Measurements from ENCODE around the gene PADI1. TPM values are rescaled to one million over a fixed set of nuclear protein-coding genes. Genes with fewer than 3 reads are reported as not detected.
"Not testable (repeated sequence)": the region's sequence is repeated elsewhere in the genome, so short reads cannot be mapped to it uniquely, and the experiment has no call there.

Gene PADI1
- total RNA-seq, 1 donor from 2014 or later, result not detected

DNA sequence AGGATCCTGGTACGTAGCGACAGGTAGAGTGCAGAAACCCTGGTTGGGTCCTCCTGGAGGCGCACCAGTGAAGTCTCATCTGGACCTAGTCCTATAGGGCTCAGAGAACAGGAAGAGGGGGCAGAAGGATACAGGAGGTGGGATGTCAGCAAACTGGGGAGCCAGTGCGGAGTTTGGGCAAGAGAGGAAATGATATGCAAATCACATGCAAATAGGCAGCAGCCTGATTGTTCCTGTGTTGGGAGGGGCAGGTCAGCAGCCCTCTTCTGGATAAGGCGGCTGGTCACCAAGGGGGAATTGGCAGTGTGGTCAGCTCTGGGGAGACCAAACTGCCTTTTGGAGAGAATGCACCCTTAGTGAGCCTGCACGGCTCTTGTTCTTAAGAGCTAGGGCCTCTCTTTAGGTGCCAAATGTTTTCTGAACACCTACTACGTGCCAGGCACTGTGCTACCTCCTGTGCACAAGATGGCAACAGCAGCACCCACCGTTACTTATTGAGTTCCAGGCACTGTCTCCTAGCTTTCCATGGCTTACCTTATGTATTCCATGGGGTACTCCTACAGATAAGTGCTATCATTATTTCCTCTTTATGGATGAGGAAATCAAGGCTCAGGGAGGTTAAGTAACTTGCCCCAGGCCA, 25.9 kb downstream of the PADI1 start:
- intact Hi-C loops (cut with DNase I), result loop anchor here (5.0 kb wide), 1 partner anchor 83 kb away; no protein-coding TSS in a partner anchor

DNA sequence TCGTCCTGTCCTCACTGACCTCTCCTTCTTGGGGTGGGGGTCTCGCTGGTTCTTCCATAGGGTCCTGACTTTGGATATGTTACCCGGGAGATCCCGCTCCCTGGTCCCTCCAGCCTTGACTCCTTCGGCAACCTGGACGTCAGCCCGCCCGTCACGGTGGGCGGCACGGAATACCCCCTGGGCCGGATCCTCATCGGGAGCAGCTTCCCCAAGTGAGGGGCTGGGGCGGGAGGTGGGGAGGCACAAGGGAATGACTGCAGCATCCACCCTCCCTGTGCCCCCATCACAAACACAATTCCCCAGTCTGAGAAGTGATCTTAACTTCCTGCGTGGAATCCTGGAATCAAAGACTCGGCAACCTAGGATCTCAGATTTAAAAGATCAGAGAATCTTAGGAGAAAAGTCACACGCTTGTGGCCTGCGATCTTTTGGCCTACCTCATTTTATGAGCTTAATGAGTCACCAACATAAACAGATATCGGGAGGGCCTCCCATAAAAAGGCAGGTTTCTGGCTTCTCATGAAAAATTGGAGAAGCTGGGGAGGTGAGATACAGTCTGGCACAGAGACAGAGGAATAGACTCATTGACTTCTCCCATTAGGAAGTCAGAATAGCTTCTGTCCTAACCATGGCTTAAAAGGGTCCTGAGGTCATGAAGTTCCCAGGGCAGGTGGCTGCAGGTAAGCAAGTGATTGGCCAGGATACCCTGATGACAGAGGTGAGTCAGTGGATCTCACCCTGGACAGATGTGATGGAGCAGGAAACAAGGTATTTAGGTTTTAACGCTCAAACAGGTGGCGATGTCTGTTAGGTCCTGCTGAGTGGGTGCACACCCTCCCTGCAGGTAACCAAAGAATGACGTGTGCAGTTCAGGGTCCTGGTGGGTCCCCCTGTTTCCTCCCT, 28.1 kb downstream of the PADI1 start:
- no peak for ATAC-seq
- DNase-seq (ENCODE audit: low spot score), result no peak
- intact Hi-C loops (cut with DNase I), result loop anchor here (5.0 kb wide), 1 partner anchor 86 kb away; no protein-coding TSS in a partner anchor

More for the DNA sequence above, 25.9 kb downstream of the PADI1 start:
- ATAC-seq (no peak), DNase-seq (ENCODE audit: low spot score) (no peak)

DNA sequence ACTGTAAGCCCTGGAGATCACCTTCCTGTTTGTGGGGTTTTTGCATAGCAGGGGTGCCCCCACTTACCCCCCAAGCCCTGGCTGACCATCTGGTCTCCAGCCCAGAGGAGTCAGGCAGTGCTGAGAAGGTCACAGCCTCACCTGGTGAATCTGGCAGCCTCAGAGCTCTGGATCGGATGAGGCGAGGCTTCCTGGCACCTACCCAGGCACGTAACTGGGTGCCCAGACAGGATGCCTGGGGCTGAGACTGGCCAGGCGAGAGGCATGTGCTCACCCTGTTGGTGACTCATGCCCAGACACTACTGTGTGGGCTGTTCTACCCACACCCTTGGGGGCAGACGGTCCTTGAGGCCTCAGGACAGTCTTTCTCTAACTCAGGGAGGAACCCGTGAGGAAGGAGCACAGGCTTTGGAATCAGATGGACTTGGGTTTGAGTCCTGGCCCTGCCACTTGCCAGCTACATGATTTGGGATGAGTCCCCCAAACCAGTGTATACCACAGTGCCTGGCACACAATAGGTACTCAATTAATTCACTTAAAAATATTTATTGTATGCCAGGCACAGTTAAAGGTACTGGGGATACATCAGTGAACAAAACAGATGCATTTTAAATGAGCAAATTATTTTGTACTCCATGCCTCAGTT, 28.9 kb downstream of the PADI1 start:
- DNase-seq (ENCODE audit: low spot score), result peak; percentile 75
- intact Hi-C loops (cut with DNase I), result loop anchor here (5.0 kb wide), 1 partner anchor 86 kb away; no protein-coding TSS in a partner anchor
- peak; percentile 35 for ATAC-seq

DNA sequence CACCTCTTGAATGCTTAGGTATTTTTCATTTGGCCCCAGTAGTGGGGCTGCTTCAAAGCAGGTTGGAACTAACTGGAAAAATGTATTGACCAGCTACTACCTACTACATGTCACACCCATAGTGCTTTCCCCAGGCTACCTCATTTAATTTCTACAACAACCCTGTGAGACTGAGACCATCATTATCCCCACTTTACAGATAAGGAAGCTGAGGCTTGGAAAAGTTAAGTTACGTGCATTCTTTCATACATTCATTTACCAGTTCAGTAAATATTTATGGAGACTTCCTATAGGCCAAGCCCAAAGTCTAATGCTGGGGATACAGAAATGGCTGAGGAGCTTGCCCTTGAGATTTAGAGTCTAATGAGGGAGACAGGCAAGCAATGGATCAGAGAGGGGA, 29.5 kb downstream of the PADI1 start:
- ATAC-seq (no peak), DNase-seq (ENCODE audit: low spot score) (no peak)
- intact Hi-C loops (cut with DNase I), result loop anchor here (5.0 kb wide), 1 partner anchor 87 kb away; no protein-coding TSS in a partner anchor

DNA sequence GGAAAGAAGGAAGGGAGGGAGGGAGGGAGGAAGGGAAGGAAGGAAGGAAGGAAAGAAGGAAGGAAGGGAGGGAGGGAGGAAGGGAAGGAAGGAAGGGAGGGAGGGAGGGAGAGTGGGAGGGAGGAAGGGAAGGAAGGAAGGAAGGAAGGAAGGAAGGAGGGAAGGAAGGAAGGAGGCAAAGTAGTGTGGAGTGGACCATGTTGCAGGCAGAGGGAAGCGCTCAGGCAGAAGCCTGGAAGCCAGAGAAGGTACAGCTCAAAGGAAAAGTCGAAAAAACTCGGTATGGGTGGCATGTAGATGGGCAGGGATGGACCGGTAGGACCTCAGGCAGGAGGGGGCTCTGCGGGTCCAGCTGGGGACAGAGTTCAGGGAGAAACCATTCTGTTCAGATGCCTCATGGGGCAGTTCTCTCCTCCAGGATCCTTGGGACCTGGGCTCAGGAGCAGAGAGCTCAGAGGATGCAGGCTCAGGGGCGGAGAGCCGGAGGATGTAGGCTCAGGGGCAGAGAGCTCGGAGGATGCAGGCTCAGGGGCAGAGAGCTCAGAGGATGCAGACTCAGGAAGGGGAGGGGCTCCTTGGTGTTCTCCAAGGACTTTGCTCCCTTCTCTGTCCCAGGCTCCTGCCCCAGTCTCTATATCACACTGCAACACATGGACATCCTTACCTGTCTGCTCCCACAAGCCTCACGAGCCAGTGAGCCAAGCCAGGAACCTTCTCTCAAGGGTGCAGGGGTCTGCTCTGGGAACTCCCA, 30.4 kb downstream of the PADI1 start:
- ATAC-seq (no peak), DNase-seq (ENCODE audit: low spot score) (no peak)
- intact Hi-C loops (cut with DNase I), result loop anchor here (5.0 kb wide), 2 partner anchors 113 to 173 kb away; no protein-coding TSS in a partner anchor

DNA sequence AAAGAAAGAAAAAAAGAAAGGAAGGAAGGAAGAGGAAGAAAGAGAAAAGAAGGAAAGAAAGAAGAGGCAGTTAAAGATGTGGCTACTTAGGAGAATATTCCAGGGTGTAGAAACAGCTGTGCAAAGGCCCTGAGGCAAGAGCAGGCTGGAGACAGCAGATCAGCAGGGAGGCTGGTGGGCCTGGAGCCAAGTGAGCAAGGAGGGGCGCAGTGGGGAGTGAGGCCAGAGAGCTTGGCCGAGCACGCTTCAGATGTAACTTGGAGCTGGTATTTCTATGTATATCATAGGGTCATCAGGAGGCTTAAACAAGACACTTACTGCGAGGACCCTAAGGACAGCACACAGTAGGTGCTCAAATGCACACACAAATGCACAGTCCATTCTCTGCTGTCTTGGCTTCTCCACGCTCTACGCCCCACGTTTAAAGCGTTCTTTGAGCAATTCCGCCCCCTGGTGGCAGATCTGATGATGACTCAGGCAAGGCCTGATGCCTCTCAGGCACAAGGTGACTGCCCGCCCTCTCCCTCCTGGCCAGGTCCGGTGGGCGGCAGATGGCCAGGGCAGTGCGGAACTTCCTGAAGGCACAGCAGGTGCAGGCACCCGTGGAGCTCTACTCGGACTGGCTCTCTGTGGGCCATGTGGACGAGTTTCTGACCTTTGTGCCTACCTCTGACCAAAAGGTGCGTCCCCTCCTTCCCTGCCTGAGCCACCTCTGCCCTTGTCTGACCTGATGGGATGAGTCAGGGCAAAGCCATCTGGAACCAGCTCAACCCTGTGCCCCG, 32.0 kb downstream of the PADI1 start:
- peak; percentile 84 for ATAC-seq
- intact Hi-C loops (cut with DNase I), result loop anchor here (5.0 kb wide), 2 partner anchors 115 to 175 kb away; no protein-coding TSS in a partner anchor
- DNase-seq (ENCODE audit: low spot score), result peak; percentile 95

DNA sequence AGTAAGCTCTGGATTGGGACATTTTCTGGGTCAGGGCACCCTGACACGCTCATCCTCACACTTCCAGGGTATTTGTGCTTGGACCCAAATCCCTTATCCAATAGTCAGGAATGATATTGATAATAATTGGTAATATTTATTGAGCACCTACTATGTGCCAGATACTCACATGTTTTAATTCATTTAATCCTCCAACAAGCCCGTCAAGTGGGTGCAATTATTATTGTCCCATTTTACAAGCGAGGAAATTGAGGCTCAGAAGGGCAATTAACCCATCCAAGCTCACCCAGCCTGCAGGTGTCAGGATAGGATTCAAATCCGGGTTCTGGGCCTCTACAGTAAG, 32.6 kb downstream of the PADI1 start:
- ATAC-seq (no peak), DNase-seq (ENCODE audit: low spot score) (no peak)
- intact Hi-C loops (cut with DNase I), result loop anchor here (5.0 kb wide), 2 partner anchors 115 to 175 kb away; no protein-coding TSS in a partner anchor

DNA sequence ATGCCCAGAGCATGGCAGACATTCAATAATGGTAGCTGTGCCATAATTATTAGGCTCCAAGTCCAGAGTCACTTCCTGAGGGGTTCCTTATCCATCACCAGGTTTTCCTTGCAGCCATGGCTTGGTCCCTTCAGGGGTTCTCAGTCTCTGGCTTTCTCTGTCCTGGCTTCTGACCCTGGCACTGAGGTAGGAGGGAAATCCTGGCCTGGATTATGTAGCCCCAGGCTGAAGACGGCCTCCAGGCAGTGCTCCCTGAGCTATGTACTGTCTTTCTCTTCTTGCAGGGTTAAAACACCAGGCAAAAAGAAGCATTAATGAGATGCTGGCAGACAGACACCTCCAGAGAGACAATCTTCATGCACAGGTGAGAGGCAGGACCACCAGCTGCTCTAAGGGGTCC, 34.5 kb downstream of the PADI1 start:
- intact Hi-C loops (cut with DNase I), result loop anchor here (5.0 kb wide), 2 partner anchors 117 to 177 kb away; no protein-coding TSS in a partner anchor
- ATAC-seq (peak; percentile 60), DNase-seq (ENCODE audit: low spot score) (no peak)

DNA sequence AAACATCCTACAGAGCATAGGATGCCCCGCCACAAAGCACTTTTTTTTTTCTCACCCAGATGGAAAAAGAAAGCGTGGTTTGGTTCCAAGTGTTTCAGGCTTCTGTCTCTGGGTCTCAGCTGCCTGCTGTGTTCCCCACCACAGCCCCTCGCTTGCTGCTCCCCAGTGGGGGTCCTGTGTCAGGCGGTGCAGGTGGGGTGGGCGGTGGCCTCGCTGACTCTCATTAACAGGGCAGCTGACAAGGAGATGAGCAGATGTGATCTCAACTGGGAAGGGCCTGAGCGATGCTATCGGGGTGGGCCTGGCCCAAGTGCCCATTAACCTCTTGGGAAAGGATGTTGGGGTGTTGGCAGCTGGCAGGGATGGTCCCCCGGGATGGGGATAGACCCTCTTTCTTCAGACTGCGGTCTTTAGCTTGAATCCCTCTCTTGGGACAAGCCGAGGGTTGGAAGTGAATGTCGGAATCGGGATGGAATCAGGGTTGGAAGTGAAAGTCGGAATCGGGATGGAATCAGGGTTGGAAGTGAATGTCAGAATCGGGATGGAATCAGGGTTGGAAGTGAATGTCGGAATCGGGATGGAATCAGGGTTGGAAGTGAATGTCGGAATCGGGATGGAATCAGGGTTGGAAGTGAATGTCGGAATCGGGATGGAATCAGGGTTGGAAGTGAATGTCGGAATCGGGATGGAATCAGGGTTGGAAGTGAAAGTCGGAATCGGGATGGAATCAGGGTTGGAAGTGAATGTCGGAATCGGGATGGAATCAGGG, 36.3 kb downstream of the PADI1 start:
- ATAC-seq; intact Hi-C loops (cut with DNase I): not testable (repeated sequence)

DNA sequence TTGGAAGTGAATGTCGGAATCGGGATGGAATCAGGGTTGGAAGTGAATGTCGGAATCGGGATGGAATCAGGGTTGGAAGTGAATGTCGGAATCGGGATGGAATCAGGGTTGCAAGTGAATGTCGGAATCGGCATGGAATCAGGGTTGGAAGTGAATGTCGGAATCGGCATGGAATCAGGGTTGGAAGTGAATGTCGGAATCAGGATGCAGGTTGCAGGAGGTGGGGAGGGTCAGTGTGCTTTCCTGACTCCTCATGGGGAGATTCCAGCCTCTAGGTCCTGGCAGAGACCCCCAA, 36.8 kb downstream of the PADI1 start:
- DNase-seq (ENCODE audit: low spot score); ATAC-seq; intact Hi-C loops (cut with DNase I): not testable (repeated sequence)

More for the DNA sequence above, 36.3 kb downstream of the PADI1 start:
- DNase-seq (ENCODE audit: low spot score), result not testable (repeated sequence)

DNA sequence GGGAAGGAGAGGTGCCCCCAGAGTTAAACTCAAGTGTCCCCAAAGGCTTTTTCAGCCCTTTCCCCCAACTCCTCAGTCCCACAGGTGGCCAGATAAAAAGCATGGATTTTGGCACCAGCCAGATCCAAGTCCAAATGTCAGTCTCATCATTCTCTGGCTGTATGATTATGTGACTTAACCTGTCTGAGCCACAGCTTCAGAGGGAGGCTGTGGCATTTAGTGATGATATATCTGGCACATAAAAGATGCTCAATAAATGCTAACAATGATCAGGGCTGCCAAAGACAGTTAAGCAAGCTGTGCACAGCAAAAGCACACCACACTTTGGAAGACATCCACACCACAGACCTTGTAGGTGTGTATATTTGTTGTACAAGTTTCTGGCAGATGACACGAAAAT, 38.3 kb downstream of the PADI1 start:
- DNase-seq (ENCODE audit: low spot score) (no peak), ATAC-seq (no peak)
- intact Hi-C loops (cut with DNase I), result no loop called here

DNA sequence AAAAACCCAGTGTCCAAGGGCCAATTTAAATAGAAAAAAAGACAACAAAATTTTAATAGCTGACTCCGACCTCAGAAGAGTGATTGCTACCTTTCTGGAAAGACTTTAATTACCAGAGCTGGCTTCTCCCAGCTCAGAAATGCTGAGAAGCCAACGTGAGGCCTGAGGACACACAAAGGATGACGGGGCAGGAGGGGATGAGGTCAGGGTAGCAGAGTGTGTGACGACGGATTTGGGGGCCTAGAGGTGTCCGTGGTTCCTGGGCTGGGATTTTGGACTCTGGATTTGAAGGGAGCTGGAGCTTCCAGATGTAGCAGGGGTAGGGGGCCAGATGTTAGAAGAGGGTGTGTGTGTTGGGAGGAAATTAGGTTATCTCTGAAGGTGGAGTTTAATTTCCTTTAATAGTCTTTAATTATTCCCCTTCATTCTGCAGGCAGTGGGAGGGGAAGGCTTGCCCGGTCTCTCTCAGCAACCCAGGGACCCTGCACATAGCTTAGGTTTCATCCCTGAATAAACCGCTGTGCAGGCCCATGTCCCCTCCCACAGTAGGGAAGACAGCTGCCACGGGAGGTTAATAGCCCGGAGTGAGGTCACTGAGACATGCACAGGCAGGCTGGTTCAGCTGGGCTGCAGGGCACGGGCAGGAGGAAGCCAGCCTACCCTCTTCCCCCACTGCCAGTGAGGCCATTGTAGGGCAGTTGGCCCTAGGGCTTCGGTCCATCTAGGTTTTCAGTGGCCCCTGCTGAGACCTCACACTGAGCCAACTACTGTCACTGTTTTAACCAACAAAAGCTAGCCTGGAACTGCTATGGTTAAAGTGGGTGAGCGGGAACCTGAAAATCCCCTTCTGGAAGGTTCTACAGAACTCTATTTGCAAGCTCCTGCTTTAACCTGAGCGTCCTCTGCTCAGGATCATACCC, 40.2 kb downstream of the PADI1 start:
- intact Hi-C loops (cut with DNase I), result no loop called here
- no peak for DNase-seq (ENCODE audit: low spot score)
- ATAC-seq, result no peak

DNA sequence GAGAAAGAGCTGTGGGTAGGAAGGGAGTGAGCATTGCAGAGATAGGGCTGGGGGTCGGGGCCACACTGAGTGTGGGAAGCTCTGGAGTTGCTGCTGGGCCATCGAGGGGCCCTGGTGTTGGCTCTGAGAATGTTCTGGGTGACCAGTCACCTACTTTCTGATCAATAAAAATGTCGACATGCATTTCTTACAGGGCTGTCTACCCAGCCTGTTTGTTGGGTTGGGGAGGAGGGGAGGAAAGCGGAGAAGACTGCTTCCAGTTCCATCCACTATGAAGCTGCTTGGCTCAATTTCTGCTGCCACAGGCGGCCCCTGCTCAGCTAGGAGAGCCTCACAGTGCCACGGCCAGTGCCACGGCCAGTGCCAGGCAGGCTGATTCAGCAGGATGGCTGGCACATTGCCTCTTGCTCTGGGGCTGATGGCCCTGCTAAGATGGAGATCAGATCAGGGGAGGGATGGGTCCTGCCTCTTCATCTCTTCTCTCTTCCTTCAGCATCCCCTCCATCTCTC, 40.9 kb downstream of the PADI1 start:
- intact Hi-C loops (cut with DNase I), result no loop called here
- ATAC-seq (no peak), DNase-seq (ENCODE audit: low spot score) (no peak)

DNA sequence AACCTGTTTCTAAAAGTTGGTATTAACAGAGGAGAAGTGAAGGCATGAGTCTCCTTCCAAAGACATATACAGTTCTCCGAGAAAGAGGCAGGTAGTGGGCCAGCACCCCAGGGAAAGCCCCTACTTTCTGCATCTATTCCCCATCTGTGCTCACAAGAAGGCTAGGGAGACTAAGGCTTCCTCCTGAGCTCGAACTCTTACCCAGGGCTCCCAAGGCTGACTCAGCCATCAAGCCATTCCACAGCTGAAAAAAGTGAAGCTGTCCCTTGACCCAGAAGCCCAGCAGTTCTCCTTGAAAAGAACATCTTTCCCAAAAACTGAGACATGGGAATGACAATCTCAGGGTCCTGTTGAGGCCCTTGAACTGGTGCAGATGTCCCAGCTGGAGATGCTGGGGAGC, 42.0 kb downstream of the PADI1 start:
- no peak for ATAC-seq
- no peak for DNase-seq (ENCODE audit: low spot score)
- intact Hi-C loops (cut with DNase I), result no loop called here

DNA sequence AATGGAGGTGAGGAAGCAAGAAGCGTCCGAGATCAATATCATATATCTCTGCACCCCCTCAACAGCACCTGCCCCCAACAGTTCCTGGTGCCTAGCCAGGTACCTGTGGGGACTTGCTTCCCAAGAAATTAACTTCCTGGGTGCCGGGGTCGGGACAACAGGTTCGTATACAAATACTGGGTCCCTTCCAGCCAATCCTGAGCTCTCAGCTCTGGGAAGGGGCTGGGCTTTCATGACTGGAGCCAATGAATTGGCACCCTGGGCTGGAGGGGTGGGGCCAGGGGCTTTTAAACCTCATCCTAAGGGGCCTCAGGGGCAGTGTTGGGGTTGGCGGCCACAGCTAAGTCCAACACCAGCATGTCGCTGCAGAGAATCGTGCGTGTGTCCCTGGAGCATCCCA, 43.9 kb downstream of the PADI1 start, which contains the start of gene PADI3:
TSS of gene PADI3 (plus strand) at position 318 of the 400 bp plus-strand sequence. CDS start at position 358, 40 bp downstream.
- DNase-seq (ENCODE audit: low spot score) (no peak), ATAC-seq (no peak)
- intact Hi-C loops (cut with DNase I), result no loop called here

DNA sequence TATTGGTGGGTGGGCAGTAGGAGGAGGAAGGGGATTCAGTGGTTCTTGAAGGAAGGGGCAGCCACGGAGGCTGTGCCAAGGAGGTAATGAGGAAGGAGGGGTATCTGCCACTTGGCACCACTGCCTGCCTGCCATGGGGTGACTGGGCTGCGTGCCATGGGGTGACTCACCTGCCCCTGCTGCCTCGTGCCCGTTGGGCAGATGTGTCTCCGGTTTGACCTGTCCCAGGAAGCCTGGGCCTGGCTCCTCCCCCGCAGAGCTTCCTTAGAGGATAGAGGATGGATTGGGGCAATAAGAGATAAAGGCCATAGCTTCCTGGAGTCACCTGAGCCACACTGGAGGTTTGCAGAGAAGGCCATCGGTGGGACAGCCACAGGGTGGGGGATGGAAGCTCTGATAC, 45.7 kb downstream of the PADI1 start:
- intact Hi-C loops (cut with DNase I), result no loop called here
- DNase-seq (ENCODE audit: low spot score) (no peak), ATAC-seq (no peak)

Measured in sciatic nerve (tissue), 2 donors.